Urinary bladder (tissue), 4 donors: Measurements from ENCODE around the gene ANKRD13B. TPM values are rescaled to one million over a fixed set of nuclear protein-coding genes. Genes with fewer than 3 reads are reported as not detected.

Source experiments
- DNase-seq: peaks from one replicate; pipeline ENCODE4 v3.0.0-alpha.2; 2015; ENCODE audit errors: extremely low spot score
- H3K27ac ChIP-seq: one replicate; pipeline ENCODE4 v1.5.1; 2013; ENCODE audit warnings: low read depth, mild to moderate bottlenecking, moderate library complexity
- H3K36me3 ChIP-seq: one replicate; pipeline ENCODE4 v1.6.1; 2013; ENCODE audit warnings: mild to moderate bottlenecking, moderate library complexity; ENCODE audit not compliant: insufficient read depth
- H3K4me1 ChIP-seq: one replicate; pipeline ENCODE4 v1.6.1; 2013; ENCODE audit warnings: mild to moderate bottlenecking, moderate library complexity; ENCODE audit not compliant: insufficient read depth
- H3K4me3 ChIP-seq: one replicate; pipeline ENCODE4 v1.5.1; 2013; ENCODE audit warnings: low read depth, low read length
- WGBS: extraction: QIAGEN DNeasy Blood & Tissue Kit; methylation state at CpG from one replicate; pipeline ENCODE4 v1.1.7; 2013; 5-methylcytosine and 5-hydroxymethylcytosine counted together
- polyA plus RNA-seq: library from polyadenylated mRNA; stranded (reverse); fragments of 200-250 nt; gene quantifications from one replicate; pipeline ENCODE4 v1.2.3, GENCODE V29; 2013
- total RNA-seq: library from RNA; depleted of rRNA; stranded (reverse); fragments of >200 nt; gene quantifications from one replicate; pipeline ENCODE4 v1.2.3, GENCODE V29; 2014
- donor health status: healthy with polysubstance abuse.
- donor health status: healthy.

The ANKRD13B gene
- total and polyA plus RNA-seq, 2 donors = 7.7 to 13.6 TPM

GRCh38 chr17:29618272-29619065 is 25.5 kb downstream of the ANKRD13B start:
- Histone ChIP-seq H3K36me3 (no peaks in the 10 kb centered on the region), H3K4me1 (peaks cover 1% of the 10 kb centered on the region), H3K27ac (no peak overlapping the region), H3K4me3 (no peak overlapping the region)
- WGBS = 50% methylated on average over 22 of the region's 22 CpGs
- DNase-seq = no peak

GRCh38 chr17:29619251-29619650 is 26.3 kb downstream of the ANKRD13B start:
- DNase-seq = no peak
- Histone ChIP-seq H3K27ac (no peak overlapping the region), H3K4me1 (peaks cover 1% of the 10 kb centered on the region), H3K4me3 (no peak overlapping the region), H3K36me3 (no peaks in the 10 kb centered on the region)

- no peaks in the 10 kb centered on the region for H3K4me1 ChIP-seq
- H3K27ac ChIP-seq = no peak overlapping the region
- H3K4me3 ChIP-seq = no peak overlapping the region
- DNase-seq = no peak
- WGBS = 96% methylated on average over 4 of the region's 4 CpGs
- no peaks in the 10 kb centered on the region for H3K36me3 ChIP-seq
Observed at GRCh38 chr17:29620271-29620670, 27.3 kb downstream of the ANKRD13B start.

GRCh38 chr17:29620779-29621500 is 28.0 kb downstream of the ANKRD13B start:
- Histone ChIP-seq H3K27ac (no peak overlapping the region), H3K4me1 (no peaks in the 10 kb centered on the region), H3K4me3 (no peak overlapping the region), H3K36me3 (no peaks in the 10 kb centered on the region)
- 96% methylated on average over 12 of the region's 12 CpGs for WGBS
- DNase-seq = no peak

GRCh38 chr17:29621751-29622194 is 28.8 kb downstream of the ANKRD13B start:
- H3K27ac ChIP-seq = no peak overlapping the region
- WGBS = 74% methylated on average over 8 of the region's 8 CpGs
- DNase-seq = no peak
- H3K4me1 ChIP-seq = no peaks in the 10 kb centered on the region
- H3K4me3 ChIP-seq = no peak overlapping the region
- H3K36me3 ChIP-seq = no peaks in the 10 kb centered on the region

GRCh38 chr17:29622337-29623282 is 29.7 kb downstream of the ANKRD13B start, which contains the start of gene CORO6:
Gene CORO6 (minus strand): TSS chr17:29622912. CDS start chr17:29621421, 1,491 bp downstream.
- no peaks in the 10 kb centered on the region for H3K36me3 ChIP-seq
- 2% methylated on average over 77 of the region's 77 CpGs for WGBS
- DNase-seq = no peak
- H3K27ac ChIP-seq = no peak within 1 kb of the TSS
- H3K4me1 ChIP-seq = no peaks in the 10 kb centered on the region
- peak within 1 kb of the TSS; percentile 53 for H3K4me3 ChIP-seq

GRCh38 chr17:29623283-29623647 is 30.3 kb downstream of the ANKRD13B start:
- H3K27ac ChIP-seq = no peak overlapping the region

GRCh38 chr17:29624586-29624985 is 31.7 kb downstream of the ANKRD13B start:
- H3K4me1 ChIP-seq = no peaks in the 10 kb centered on the region
- 76% methylated on average over 4 of the region's 4 CpGs for WGBS
- no peaks in the 10 kb centered on the region for H3K36me3 ChIP-seq
- DNase-seq = no peak
- H3K27ac ChIP-seq = no peak overlapping the region
- no peak overlapping the region for H3K4me3 ChIP-seq

More at GRCh38 chr17:29623283-29623647, 30.3 kb downstream of the ANKRD13B start:
- Histone ChIP-seq H3K36me3 (no peaks in the 10 kb centered on the region), H3K4me1 (no peaks in the 10 kb centered on the region), H3K4me3 (no peak overlapping the region)
- 48% methylated on average over 4 of the region's 4 CpGs for WGBS
- no peak for DNase-seq

- no peak for DNase-seq
- H3K36me3 ChIP-seq = no peaks in the 10 kb centered on the region
- H3K4me3 ChIP-seq = no peak overlapping the region
- 77% methylated on average over 8 of the region's 8 CpGs for WGBS
- no peak overlapping the region for H3K27ac ChIP-seq
- H3K4me1 ChIP-seq = no peaks in the 10 kb centered on the region
Observed at GRCh38 chr17:29625037-29625750, 32.3 kb downstream of the ANKRD13B start.

GRCh38 chr17:29627951-29628350 is 35.0 kb downstream of the ANKRD13B start:
- Histone ChIP-seq H3K4me3 (no peak overlapping the region), H3K36me3 (peaks cover 3% of the 10 kb centered on the region), H3K4me1 (no peaks in the 10 kb centered on the region), H3K27ac (no peak overlapping the region)
- WGBS = 96% methylated on average over 1 of the region's 1 CpG
- no peak for DNase-seq

- WGBS = 80% methylated on average over 2 of the region's 2 CpGs
- peaks cover 3% of the 10 kb centered on the region for H3K36me3 ChIP-seq
- H3K27ac ChIP-seq = no peak overlapping the region
- no peaks in the 10 kb centered on the region for H3K4me1 ChIP-seq
- no peak for DNase-seq
- H3K4me3 ChIP-seq = no peak overlapping the region
Observed at GRCh38 chr17:29628644-29629043, 35.7 kb downstream of the ANKRD13B start.

GRCh38 chr17:29629839-29630238 is 36.9 kb downstream of the ANKRD13B start:
- Histone ChIP-seq H3K36me3 (peaks cover 3% of the 10 kb centered on the region), H3K27ac (no peak overlapping the region)
- 69% methylated on average over 2 of the region's 2 CpGs for WGBS

More at GRCh38 chr17:29629839-29630238, 36.9 kb downstream of the ANKRD13B start:
- H3K4me3 ChIP-seq = no peak overlapping the region
- DNase-seq = no peak
- no peaks in the 10 kb centered on the region for H3K4me1 ChIP-seq
